CD4-positive, alpha-beta T cell treated with Interleukin-21 for 1 hour (primary cell): ENCODE data around the gene C5orf52.
"Not testable (repeated sequence)": the region's sequence is repeated elsewhere in the genome, so short reads cannot be mapped to it uniquely, and the experiment has no call there.

Source experiments
- DNase-seq: peaks from one replicate; pipeline ENCODE4 v3.0.0-alpha.2; 2020

Gene C5orf52

GRCh38 chr5:157727858-157728257 is 56.5 kb downstream of the C5orf52 start:
- not testable (repeated sequence) for DNase-seq
